Activated CD8-positive, alpha-beta memory T cell treated with anti-CD3 and anti-CD28 coated beads, Interleukin-2, amount 50 U/mL, for 1 hour (primary cell): ENCODE data around the gene SPP1.
"Not testable (repeated sequence)": the region's sequence is repeated elsewhere in the genome, so short reads cannot be mapped to it uniquely, and the experiment has no call there.

Experiments used
- DNase-seq: peaks from one replicate; pipeline ENCODE4 v3.0.0-alpha.2; 2020; ENCODE audit errors: extremely low read depth

SPP1 gene

GRCh38 chr4:87975466-87975865 lies at the start of gene SPP1:
TSS of gene SPP1 (plus strand) at chr4:87975714. CDS start at chr4:87976896, 1,182 bp downstream.
- DNase-seq: no peak

- DNase-seq: no peak
Observed at GRCh38 chr4:87926554-87927098, 48.9 kb upstream of the SPP1 start.

GRCh38 chr4:87930629-87931028 lies 44.9 kb upstream of the SPP1 start:
- no peak for DNase-seq

GRCh38 chr4:87931932-87932331 lies 43.6 kb upstream of the SPP1 start:
- DNase-seq: no peak

GRCh38 chr4:87932718-87933141 lies 42.8 kb upstream of the SPP1 start:
- DNase-seq: no peak

- no peak for DNase-seq
Observed at GRCh38 chr4:87933337-87933736, 42.2 kb upstream of the SPP1 start.

- no peak for DNase-seq
Observed at GRCh38 chr4:87934157-87934704, 41.3 kb upstream of the SPP1 start.

GRCh38 chr4:87934973-87935372 lies 40.5 kb upstream of the SPP1 start:
- DNase-seq: no peak

- DNase-seq: not testable (repeated sequence)
Observed at GRCh38 chr4:87935954-87936353, 39.6 kb upstream of the SPP1 start.

GRCh38 chr4:87937523-87937922 lies 38.0 kb upstream of the SPP1 start:
- no peak for DNase-seq

- no peak for DNase-seq
Observed at GRCh38 chr4:87938746-87939145, 36.8 kb upstream of the SPP1 start.

- DNase-seq: no peak
Observed at GRCh38 chr4:87939978-87940690, 35.4 kb upstream of the SPP1 start.

- not testable (repeated sequence) for DNase-seq
Observed at GRCh38 chr4:87940809-87941208, 34.7 kb upstream of the SPP1 start.

- no peak for DNase-seq
Observed at GRCh38 chr4:87941537-87942392, 33.7 kb upstream of the SPP1 start.

- DNase-seq: no peak
Observed at GRCh38 chr4:87943660-87944149, 31.8 kb upstream of the SPP1 start.

- DNase-seq: no peak
Observed at GRCh38 chr4:87944967-87945366, 30.5 kb upstream of the SPP1 start.

- no peak for DNase-seq
Observed at GRCh38 chr4:87946766-87947165, 28.7 kb upstream of the SPP1 start.

GRCh38 chr4:87947381-87948160 lies 27.9 kb upstream of the SPP1 start:
- no peak for DNase-seq

GRCh38 chr4:87949961-87950360 lies 25.6 kb upstream of the SPP1 start:
- DNase-seq: no peak

- no peak for DNase-seq
Observed at GRCh38 chr4:87950493-87950892, 25.0 kb upstream of the SPP1 start.

- DNase-seq: no peak
Observed at GRCh38 chr4:87950936-87951511, 24.5 kb upstream of the SPP1 start.
